ENCODE results near the gene KLF6.

GRCh38 chr10:3773460-3774017, 11.5 kb downstream of the KLF6 start:
- no peak for TF ChIP-seq CTCF (IDR thresholded peaks at IDR 0.05; ENCODE audit: low read length)
- TF ChIP-seq EZH2 (IDR thresholded peaks at IDR 0.05; ENCODE audit: borderline replicate concordance, low read length), result no peak

All from OCI-LY1 (cell line).